K562 (cell line): Measurements from ENCODE around the gene RRBP1. TPM values are rescaled to one million over a fixed set of nuclear protein-coding genes. Genes with fewer than 3 reads are reported as not detected.

Experiments used
- polyA plus RNA-seq, 8 experiments: library from polyadenylated mRNA; depleted of rRNA in 4 of 8; stranded (reverse) in 5 of 8; unstranded in 3 of 8; fragments of >200 nt; fragmentation: Nextera tagmentation in 2 of 8; fragmentation: Illumina TruSeq in 1 of 8; extraction: Ambion mirVana in 2 of 8; extraction: Trizol in 1 of 8; gene quantifications; 2 replicates each; pipeline versions ENCODE4 v1.2.1 to v1.2.3, GENCODE V29; 2011 to 2014; ENCODE audit warnings: inconsistent platforms in 1 of 8, missing spikeins in 1 of 8
- total RNA-seq, 7 experiments: library from RNA; depleted of rRNA in 6 of 7; stranded (reverse); fragments of >200 nt in 6 of 7; fragmentation: Illumina TruSeq in 2 of 7; extraction: Trizol in 2 of 7; gene quantifications; 2 replicates each; pipeline versions ENCODE4 v1.2.1 to v1.2.3, GENCODE V29; 2011 to 2021; ENCODE audit warnings: low replicate concordance in 1 of 7

RRBP1 gene
- total and polyA plus RNA-seq, 9 of the 15 experiments (the other 6 are each of a cell fraction or from before 2014, with no cell fraction given), result 0.84 to 32.0 (median 17.6) TPM

Other genes with a start within 250 kb of the RRBP1 start
- gene BFSP1, start 150.9 kb downstream of the RRBP1 start, total RNA-seq (2014; rRNA removed), result 0.09 and 0.53 TPM in 2 replicates
- gene BFSP1, start 150.9 kb downstream of the RRBP1 start, total RNA-seq (2014; rRNA removed; fragmentation: Illumina TruSeq; extraction: Trizol), result 0.54 and 0.58 TPM in 2 replicates
- 0.34 and 0.40 TPM in 2 replicates for gene BFSP1, start 150.9 kb downstream of the RRBP1 start, total RNA-seq (2015; rRNA removed; fragmentation: Illumina TruSeq; extraction: Trizol)
- 0.29 and 0.40 TPM in 2 replicates for gene BFSP1, start 150.9 kb downstream of the RRBP1 start, total RNA-seq (2021)
- 0.32 and 0.70 TPM in 2 replicates for gene BFSP1, start 150.9 kb downstream of the RRBP1 start, polyA plus RNA-seq (2011; rRNA removed)
- 0.43 and 0.55 TPM in 2 replicates for gene BFSP1, start 150.9 kb downstream of the RRBP1 start, polyA plus RNA-seq (2014; fragmentation: Illumina TruSeq; extraction: Trizol)
- gene BFSP1, start 150.9 kb downstream of the RRBP1 start, polyA plus RNA-seq (2014; fragmentation: Nextera tagmentation; extraction: Ambion mirVana), result under 1 TPM; 0.20 to 0.42 TPM
- gene BFSP1, start 150.9 kb downstream of the RRBP1 start, polyA plus RNA-seq (2014; rRNA removed), result 0.42 and 0.86 TPM in 2 replicates
- gene DSTN, start 112.2 kb downstream of the RRBP1 start, total RNA-seq (2014; rRNA removed), result 47.7 and 51.8 TPM in 2 replicates
- gene DSTN, start 112.2 kb downstream of the RRBP1 start, total RNA-seq (2014; rRNA removed; fragmentation: Illumina TruSeq; extraction: Trizol), result 61.0 and 63.1 TPM in 2 replicates
- 62.3 and 63.1 TPM in 2 replicates for gene DSTN, start 112.2 kb downstream of the RRBP1 start, total RNA-seq (2015; rRNA removed; fragmentation: Illumina TruSeq; extraction: Trizol)
- gene DSTN, start 112.2 kb downstream of the RRBP1 start, total RNA-seq (2021), result 68.2 and 77.6 TPM in 2 replicates
- 25.7 and 38.1 TPM in 2 replicates for gene DSTN, start 112.2 kb downstream of the RRBP1 start, polyA plus RNA-seq (2011; rRNA removed)
- gene DSTN, start 112.2 kb downstream of the RRBP1 start, polyA plus RNA-seq (2014; fragmentation: Illumina TruSeq; extraction: Trizol), result 87.6 and 88.3 TPM in 2 replicates
- 10 to 100 TPM; 37.5 to 47.7 TPM for gene DSTN, start 112.2 kb downstream of the RRBP1 start, polyA plus RNA-seq (2014; fragmentation: Nextera tagmentation; extraction: Ambion mirVana)
- 47.9 and 64.3 TPM in 2 replicates for gene DSTN, start 112.2 kb downstream of the RRBP1 start, polyA plus RNA-seq (2014; rRNA removed)
- not detected in 2 replicates for gene BANF2, start 17.7 kb upstream of the RRBP1 start, total RNA-seq (2014; rRNA removed)
- gene BANF2, start 17.7 kb upstream of the RRBP1 start, total RNA-seq (2014; rRNA removed; fragmentation: Illumina TruSeq; extraction: Trizol), result not detected in 2 replicates
- gene BANF2, start 17.7 kb upstream of the RRBP1 start, total RNA-seq (2015; rRNA removed; fragmentation: Illumina TruSeq; extraction: Trizol), result not detected in 2 replicates
- gene BANF2, start 17.7 kb upstream of the RRBP1 start, total RNA-seq (2021), result not detected in 2 replicates
- not detected in 2 replicates for gene BANF2, start 17.7 kb upstream of the RRBP1 start, polyA plus RNA-seq (2011; rRNA removed)
- gene BANF2, start 17.7 kb upstream of the RRBP1 start, polyA plus RNA-seq (2014; fragmentation: Illumina TruSeq; extraction: Trizol), result not detected in 2 replicates
- not detected for gene BANF2, start 17.7 kb upstream of the RRBP1 start, polyA plus RNA-seq (2014; fragmentation: Nextera tagmentation; extraction: Ambion mirVana)
- not detected in 2 replicates for gene BANF2, start 17.7 kb upstream of the RRBP1 start, polyA plus RNA-seq (2014; rRNA removed)